GM10847 (cell line): Measurements from ENCODE around the gene MYO10.

ENCODE experiments used
- POLR2A ChIP-seq: IDR thresholded peaks from 2 replicates; pipeline ENCODE4 v1.6.1; 2011; ENCODE audit not compliant: insufficient read length; ENCODE audit errors: extremely low read depth

MYO10 gene

GRCh38 chr5:16777432-16777831, 158.7 kb downstream of the MYO10 start:
- TF ChIP-seq POLR2A = no peak

- TF ChIP-seq POLR2A = no peak
These were observed 159.4 kb downstream of the MYO10 start for GRCh38 chr5:16776611-16777251.

- no peak for TF ChIP-seq POLR2A
These were observed 161.3 kb downstream of the MYO10 start for GRCh38 chr5:16774806-16775205.

DNA sequence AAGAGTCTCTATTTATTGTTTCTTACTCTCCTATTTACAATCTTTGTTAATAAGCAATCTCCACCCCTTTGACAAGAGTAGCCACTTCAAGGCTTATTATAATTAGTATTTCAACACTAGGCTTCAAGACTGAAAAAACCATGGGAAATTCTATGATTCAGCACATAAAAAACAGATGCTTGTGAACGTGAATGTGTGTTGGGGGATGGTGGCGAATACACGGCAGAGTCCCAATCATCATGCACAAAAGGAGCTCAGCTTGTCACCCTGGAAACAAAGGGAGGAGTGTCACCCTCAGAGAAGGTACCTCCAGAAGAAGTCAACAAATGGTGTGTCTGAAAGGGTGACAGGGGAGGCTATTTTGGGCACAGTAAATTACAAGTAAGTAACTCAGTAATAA, 162.1 kb downstream of the MYO10 start:
- TF ChIP-seq POLR2A = no peak

DNA sequence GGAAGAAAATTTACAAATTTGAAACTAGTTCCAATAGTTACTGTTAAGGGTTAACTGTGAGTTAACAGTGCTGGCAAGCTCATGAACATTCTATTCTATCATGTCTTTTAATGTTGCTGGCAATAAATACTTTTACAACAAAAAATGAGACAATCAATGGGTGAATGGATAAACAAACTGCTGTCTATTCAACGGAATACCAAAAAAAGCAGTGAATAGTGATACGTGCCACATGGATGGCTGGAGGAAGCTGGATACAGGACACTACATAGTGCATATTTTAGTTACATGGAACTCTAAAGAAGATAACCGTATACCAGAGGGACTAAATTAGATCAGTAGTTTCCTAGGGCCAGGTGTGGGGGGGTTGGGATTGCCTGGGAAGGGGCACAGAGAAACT, 163.5 kb downstream of the MYO10 start:
- TF ChIP-seq POLR2A = no peak

GRCh38 chr5:16768184-16768583, 167.9 kb downstream of the MYO10 start:
- no peak for TF ChIP-seq POLR2A

GRCh38 chr5:16763211-16763610, 172.9 kb downstream of the MYO10 start:
- no peak for TF ChIP-seq POLR2A

DNA sequence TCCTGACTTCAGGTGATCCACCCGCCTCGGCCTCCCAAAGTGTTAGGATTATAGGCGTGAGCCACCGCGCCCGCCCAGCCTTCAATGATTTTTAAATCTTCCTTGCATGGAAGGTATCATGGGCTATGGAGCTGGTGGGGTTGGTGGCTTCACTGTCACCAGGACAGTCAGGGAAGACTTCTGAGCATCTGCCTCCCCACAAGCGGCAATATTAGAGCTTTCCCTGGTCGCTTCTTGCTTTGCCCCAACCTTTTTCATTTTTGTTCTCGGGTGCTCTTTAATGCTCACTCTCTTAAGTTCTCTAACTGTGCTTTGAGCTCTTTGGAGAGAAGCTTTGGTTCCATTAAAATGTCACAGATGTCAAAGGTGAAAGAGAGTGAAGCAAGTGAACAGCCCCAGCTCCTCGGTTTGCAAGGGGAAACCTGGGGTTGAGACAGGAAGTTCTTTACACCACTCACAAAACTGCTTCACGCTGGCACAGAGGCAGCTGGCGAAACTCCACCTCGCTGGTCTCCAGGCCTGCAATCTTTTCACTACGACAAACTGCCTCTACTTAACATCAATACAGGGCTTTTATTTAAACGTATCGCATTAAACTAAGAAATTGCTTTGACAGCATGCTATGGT, 176.8 kb downstream of the MYO10 start:
- TF ChIP-seq POLR2A = no peak

DNA sequence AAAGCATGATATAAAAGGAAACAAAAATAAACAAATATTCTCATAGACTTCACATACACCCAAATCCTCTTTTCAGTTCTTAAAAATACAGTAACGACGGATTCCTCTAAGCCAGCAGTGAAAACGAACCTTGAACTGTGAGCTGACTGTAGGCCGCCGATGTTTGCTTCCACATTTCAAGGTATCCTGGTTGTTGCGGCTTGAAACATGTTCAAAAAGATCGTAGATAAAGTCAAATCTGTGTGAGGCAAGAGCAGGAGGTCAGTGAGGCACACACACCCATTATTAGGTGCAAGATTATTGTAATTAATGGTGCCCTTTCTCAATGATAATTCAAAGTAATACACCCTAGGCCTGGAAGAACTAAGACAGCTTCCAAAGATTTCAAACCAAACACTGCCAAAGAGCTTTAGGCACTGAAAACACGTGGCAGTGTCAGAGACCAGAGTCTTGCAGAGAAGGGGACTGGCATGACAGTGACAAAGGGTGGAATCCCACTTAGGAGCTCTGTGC, 178.0 kb downstream of the MYO10 start:
- TF ChIP-seq POLR2A = no peak

DNA sequence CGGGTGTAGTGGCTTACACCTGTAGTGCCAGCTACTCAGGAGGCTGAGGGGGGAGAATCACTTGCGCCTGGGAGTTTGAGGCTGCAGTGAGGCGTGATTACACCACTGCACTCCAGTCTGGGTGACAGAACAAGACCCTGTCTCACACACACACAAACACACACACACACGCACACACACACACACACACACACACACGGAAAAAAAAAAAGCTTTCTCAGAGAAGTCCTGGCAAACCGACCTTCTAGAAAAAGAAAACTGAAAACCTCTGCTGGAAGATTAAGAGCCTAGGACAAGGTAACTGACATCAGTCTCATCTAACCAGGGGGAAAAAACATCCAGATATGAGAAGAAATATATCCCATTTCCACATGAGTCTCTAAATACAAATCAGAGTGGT, 178.9 kb downstream of the MYO10 start:
- TF ChIP-seq POLR2A = no peak

DNA sequence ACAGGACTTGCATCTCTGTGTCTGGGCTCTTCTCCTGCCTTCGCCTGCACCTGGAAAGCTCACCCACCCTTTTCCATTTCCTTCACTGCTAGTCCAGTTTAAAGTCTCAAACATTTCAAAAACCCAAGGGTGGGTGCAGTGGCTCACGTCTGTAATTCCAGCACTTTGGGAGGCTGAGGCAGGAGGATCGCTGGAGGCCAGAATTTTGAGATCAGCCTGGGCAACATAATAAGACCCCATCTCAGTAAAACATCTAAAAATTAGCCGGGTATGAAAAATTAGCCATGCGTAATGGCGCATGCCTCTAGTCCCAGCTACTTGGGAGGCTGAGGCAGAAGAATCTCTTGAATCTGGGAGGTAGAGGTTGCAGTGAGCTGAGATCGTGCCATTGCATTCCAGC, 179.4 kb downstream of the MYO10 start:
- no peak for TF ChIP-seq POLR2A

DNA sequence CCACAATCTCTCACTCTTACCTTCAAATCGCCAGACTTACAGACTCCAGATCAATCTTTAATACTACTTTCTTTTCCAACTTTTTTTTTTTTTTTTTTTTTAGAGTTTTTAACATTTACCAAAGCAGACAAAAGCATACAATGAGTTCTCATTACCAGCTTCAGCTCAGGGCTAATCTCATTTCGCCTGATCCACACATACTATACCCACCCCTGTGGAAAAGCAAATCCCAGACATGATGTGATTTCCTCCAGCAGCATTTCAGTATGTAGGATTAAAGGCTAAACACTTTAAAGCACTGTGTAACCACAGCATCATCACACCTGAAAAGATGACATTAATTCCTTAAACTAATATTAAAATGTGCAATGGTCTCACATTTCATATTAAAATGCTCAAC, 180.4 kb downstream of the MYO10 start:
- no peak for TF ChIP-seq POLR2A

GRCh38 chr5:16754601-16755000, 181.5 kb downstream of the MYO10 start:
- TF ChIP-seq POLR2A = no peak

- TF ChIP-seq POLR2A = no peak
These were observed 182.0 kb downstream of the MYO10 start for GRCh38 chr5:16754086-16754485.

DNA sequence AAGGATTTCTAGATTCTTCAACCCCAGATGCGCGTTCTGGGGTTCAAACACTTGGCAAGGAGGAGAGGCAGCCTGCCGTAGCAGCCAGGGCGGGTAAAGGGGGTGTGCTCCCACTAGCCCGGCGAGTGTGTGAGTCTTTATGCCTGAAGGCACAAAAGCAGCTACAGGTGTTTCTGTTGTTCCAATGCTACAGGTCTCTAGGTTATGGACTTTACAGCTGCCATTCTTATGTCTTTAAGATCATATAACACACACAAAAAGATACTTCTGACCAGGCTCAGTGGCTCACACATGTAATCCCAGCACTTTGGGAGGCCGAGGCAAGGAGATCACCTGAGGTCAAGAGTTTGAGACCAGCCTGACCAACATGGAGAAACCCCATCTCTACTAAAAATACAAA, 185.6 kb downstream of the MYO10 start:
- TF ChIP-seq POLR2A = no peak

GRCh38 chr5:16749626-16750025, 186.5 kb downstream of the MYO10 start:
- no peak for TF ChIP-seq POLR2A

GRCh38 chr5:16744164-16744880, 191.8 kb downstream of the MYO10 start:
- no peak for TF ChIP-seq POLR2A

GRCh38 chr5:16742938-16743337, 193.2 kb downstream of the MYO10 start:
- no peak for TF ChIP-seq POLR2A
